Measurements from ENCODE around the gene CCDC50. TPM values are rescaled to one million over a fixed set of nuclear protein-coding genes. Genes with fewer than 3 reads are reported as not detected.

Gene CCDC50
- polyA plus RNA-seq, 1 donor (not counting 4 experiments of a cell fraction or from before 2014, with no cell fraction given), result 54.8 TPM

GRCh38 chr3:191300422-191300821 is 28.8 kb upstream of the CCDC50 start:
- FAIRE-seq (no peak), DNase-seq (ENCODE audit: low read depth, low spot score) (no peak)
- Histone ChIP-seq H3K4me2 (ENCODE audit: control insufficient read depth, extremely low read depth, insufficient read depth, low read depth, low read length) (no peak overlapping the region), H2AFZ (ENCODE audit: control insufficient read depth, low read length) (no peak overlapping the region), H3K4me1 (ENCODE audit: control insufficient read depth, extremely low read depth, insufficient read depth, low read length) (no peaks in the 10 kb centered on the region), H3K9me1 (ENCODE audit: control insufficient read depth, extremely low read depth, insufficient read depth, low read length) (no peaks in the 10 kb centered on the region), H3K27ac (ENCODE audit: control insufficient read depth, insufficient read depth, low read length) (no peak overlapping the region), H3K79me2 (ENCODE audit: control insufficient read depth, insufficient read depth, low read length) (no peaks in the 10 kb centered on the region), H3K9me3 (ENCODE audit: control insufficient read depth, low read depth, low read length) (no peaks in the 10 kb centered on the region), H3K36me3 (ENCODE audit: control insufficient read depth in 2 of 2, extremely low read depth in 1 of 2, insufficient read depth in 2 of 2, low read length in 2 of 2) (no peaks in the 10 kb centered on the region), H3K9ac (ENCODE audit: control insufficient read depth, extremely low read depth, insufficient read depth, low read length) (no peak overlapping the region), H4K20me1 (ENCODE audit: control insufficient read depth, extremely low read depth, insufficient read depth, low read length) (no peaks in the 10 kb centered on the region), H3K27me3 (ENCODE audit: control insufficient read depth, extremely low read depth, insufficient read depth, low read length) (no peaks in the 10 kb centered on the region), H3K4me3 (ENCODE audit: control insufficient read depth in 2 of 3, extremely low read depth in 1 of 3, insufficient read depth in 2 of 3, low read depth in 1 of 3, low read length in 3 of 3) (no peak overlapping the region)
- TF ChIP-seq CTCF (optimal IDR thresholded peaks at IDR 0.05 in 1 of 3, IDR thresholded peaks at IDR 0.05 in 1 of 3, conservative IDR thresholded peaks at IDR 0.05 in 1 of 3; ENCODE audit: extremely low read depth in 1 of 3, insufficient read depth in 2 of 3, low read length in 3 of 3), result no peak
- dilution Hi-C loops (cut with MboI; ENCODE audit: extremely low pct_ligation_motif_present, low sequenced_read_pairs), result no loop called here

- DNase-seq (ENCODE audit: low read depth, low spot score) (no peak), FAIRE-seq (no peak)
- H3K4me3 ChIP-seq (ENCODE audit: control insufficient read depth in 2 of 3, extremely low read depth in 1 of 3, insufficient read depth in 2 of 3, low read depth in 1 of 3, low read length in 3 of 3), result no peak overlapping the region
- dilution Hi-C loops (cut with MboI; ENCODE audit: extremely low pct_ligation_motif_present, low sequenced_read_pairs), result no loop called here
- H3K4me1 ChIP-seq (ENCODE audit: control insufficient read depth, extremely low read depth, insufficient read depth, low read length), result no peaks in the 10 kb centered on the region
- no peak overlapping the region for H2AFZ ChIP-seq (ENCODE audit: control insufficient read depth, low read length)
- H3K4me2 ChIP-seq (ENCODE audit: control insufficient read depth, extremely low read depth, insufficient read depth, low read depth, low read length), result no peak overlapping the region
- H3K36me3 ChIP-seq (ENCODE audit: control insufficient read depth in 2 of 2, extremely low read depth in 1 of 2, insufficient read depth in 2 of 2, low read length in 2 of 2), result no peaks in the 10 kb centered on the region
- H4K20me1 ChIP-seq (ENCODE audit: control insufficient read depth, extremely low read depth, insufficient read depth, low read length), result no peaks in the 10 kb centered on the region
- TF ChIP-seq EZH2 (IDR thresholded peaks at IDR 0.05; ENCODE audit: low read length) (no peak), CTCF (optimal IDR thresholded peaks at IDR 0.05 in 1 of 3, IDR thresholded peaks at IDR 0.05 in 1 of 3, conservative IDR thresholded peaks at IDR 0.05 in 1 of 3; ENCODE audit: extremely low read depth in 1 of 3, insufficient read depth in 2 of 3, low read length in 3 of 3) (no peak)
- no peaks in the 10 kb centered on the region for H3K9me3 ChIP-seq (ENCODE audit: control insufficient read depth, low read depth, low read length)
- H3K9ac ChIP-seq (ENCODE audit: control insufficient read depth, extremely low read depth, insufficient read depth, low read length), result no peak overlapping the region
- no peak overlapping the region for H3K27ac ChIP-seq (ENCODE audit: control insufficient read depth, insufficient read depth, low read length)
- no peaks in the 10 kb centered on the region for H3K79me2 ChIP-seq (ENCODE audit: control insufficient read depth, insufficient read depth, low read length)
- no peaks in the 10 kb centered on the region for H3K9me1 ChIP-seq (ENCODE audit: control insufficient read depth, extremely low read depth, insufficient read depth, low read length)
- H3K27me3 ChIP-seq (ENCODE audit: control insufficient read depth, extremely low read depth, insufficient read depth, low read length), result no peaks in the 10 kb centered on the region
These were observed 28.2 kb upstream of the CCDC50 start for GRCh38 chr3:191301017-191301416.
